Neural cell (in vitro differentiated cells): ENCODE results near the gene PIK3AP1. TPM values are rescaled to one million over a fixed set of nuclear protein-coding genes. Genes with fewer than 3 reads are reported as not detected.

Source experiments
- H2AFZ ChIP-seq: fragments of 200-600, 300-800 bp; sonication (generic), shearing (Covaris generic); 2 replicates; pipeline ENCODE4 v1.6.0; 2014; ENCODE audit warnings: low read depth, mild to moderate bottlenecking, antibody characterized with exemption, low read length, moderate library complexity
- H3F3A ChIP-seq: fragments of 200-600 bp; shearing (Covaris generic); 2 replicates; pipeline ENCODE4 v1.6.1; 2016; ENCODE audit warnings: mild to moderate bottlenecking, moderate library complexity, mixed read lengths, antibody characterized with exemption, low read length; ENCODE audit not compliant: insufficient read depth, poor library complexity, severe bottlenecking
- H3K27ac ChIP-seq: fragments of 200-600, 300-800 bp; sonication (generic), shearing (Covaris generic); 2 replicates; pipeline ENCODE4 v1.5.1; 2014; ENCODE audit warnings: mild to moderate bottlenecking, low read length, moderate library complexity
- H3K27me3 ChIP-seq: fragments of 300-800, 200-600 bp; sonication (generic), shearing (Covaris generic); 2 replicates; pipeline ENCODE4 v1.6.0; 2014; ENCODE audit warnings: mild to moderate bottlenecking, low read depth, low read length, moderate library complexity; ENCODE audit not compliant: insufficient read depth
- H3K36me3 ChIP-seq: fragments of 300-800, 200-600 bp; sonication (generic), shearing (Covaris generic); 2 replicates; pipeline ENCODE4 v1.5.1; 2014; ENCODE audit warnings: mild to moderate bottlenecking, antibody characterized with exemption, low read length, moderate library complexity; ENCODE audit not compliant: insufficient read depth
- H3K4me2 ChIP-seq: fragments of 300-800, 200-600 bp; sonication (generic), shearing (Covaris generic); 2 replicates; pipeline ENCODE4 v1.6.0; 2014; ENCODE audit warnings: mild to moderate bottlenecking, low read length
- H3K4me3 ChIP-seq: fragments of 300-800, 200-600 bp; sonication (generic), shearing (Covaris generic); 2 replicates; pipeline ENCODE4 v1.5.1; 2014; ENCODE audit warnings: mild to moderate bottlenecking, low read length, moderate library complexity
- H3K79me2 ChIP-seq: fragments of 200-600 bp; shearing (Covaris generic); replicated peaks from 2 replicates; pipeline ENCODE4 v1.6.0; 2014; ENCODE audit warnings: mild to moderate bottlenecking, low read length, moderate library complexity; ENCODE audit not compliant: insufficient read depth
- H3K9ac ChIP-seq: fragments of 300-800, 200-600 bp; sonication (generic), shearing (Covaris generic); 2 replicates; pipeline ENCODE4 v1.6.1; 2016; ENCODE audit warnings: mild to moderate bottlenecking, low read length, mixed read lengths
- H3K9me2 ChIP-seq: fragments of 200-600 bp; shearing (Covaris generic); 2 replicates; pipeline ENCODE4 v1.6.1; 2016; ENCODE audit warnings: mild to moderate bottlenecking, low read length, mixed read lengths; ENCODE audit not compliant: insufficient read depth
- H3K9me3 ChIP-seq: fragments of 200-600, 300-800 bp; sonication (generic), shearing (Covaris generic); 2 replicates; pipeline ENCODE4 v1.6.1; 2016; ENCODE audit warnings: mild to moderate bottlenecking, mixed run types, low read length, moderate library complexity, mixed read lengths
- H4K20me1 ChIP-seq: fragments of 200-600 bp; shearing (Covaris generic); 2 replicates; pipeline ENCODE4 v1.6.1; 2016; ENCODE audit warnings: mild to moderate bottlenecking, mixed run types; ENCODE audit not compliant: insufficient read depth
- CTCF ChIP-seq: fragments of 450-650 bp; IDR thresholded peaks from 2 replicates; pipeline ENCODE4 v1.5.1; 2014; ENCODE audit warnings: antibody characterized with exemption, mild to moderate bottlenecking, moderate library complexity; ENCODE audit not compliant: poor library complexity, severe bottlenecking
- EP300 ChIP-seq: fragments of 450-650 bp; conservative IDR thresholded peaks from 2 replicates; pipeline ENCODE4 v1.6.1; 2014; ENCODE audit warnings: antibody characterized with exemption, mild to moderate bottlenecking, moderate library complexity; ENCODE audit not compliant: poor library complexity, severe bottlenecking
- EZH2 ChIP-seq: fragments of 200-600, 300-800 bp; shearing (Covaris generic), sonication (generic); IDR thresholded peaks from 2 replicates; pipeline ENCODE4 v1.6.1; 2014; ENCODE audit warnings: antibody characterized with exemption, low read length, borderline replicate concordance, mild to moderate bottlenecking; ENCODE audit not compliant: insufficient read depth, poor library complexity, severe bottlenecking
- MXI1 ChIP-seq: fragments of 450-650 bp; conservative IDR thresholded peaks from 2 replicates; pipeline ENCODE4 v1.6.1; 2014; ENCODE audit warnings: antibody characterized with exemption, mild to moderate bottlenecking; ENCODE audit not compliant: poor library complexity, severe bottlenecking
- POLR2AphosphoS5 ChIP-seq: IDR thresholded peaks from 2 replicates; pipeline ENCODE4 v1.6.1; 2012
- RAD21 ChIP-seq: fragments of 450-650 bp; conservative IDR thresholded peaks from 2 replicates; pipeline ENCODE4 v1.6.1; 2014; ENCODE audit warnings: antibody characterized with exemption, mild to moderate bottlenecking, moderate library complexity
- REST ChIP-seq: IDR thresholded peaks from 2 replicates; pipeline ENCODE4 v1.6.1; 2012; ENCODE audit warnings: borderline replicate concordance
- SMC3 ChIP-seq: fragments of 450-650 bp; conservative IDR thresholded peaks from 2 replicates; pipeline ENCODE4 v1.6.1; 2014; ENCODE audit warnings: antibody characterized with exemption, mild to moderate bottlenecking, moderate library complexity; ENCODE audit not compliant: poor library complexity
- TAF1 ChIP-seq: IDR thresholded peaks from 2 replicates; pipeline ENCODE4 v1.6.1; 2012; ENCODE audit warnings: low read depth
- polyA plus RNA-seq: library from polyadenylated mRNA; depleted of rRNA; stranded (reverse); fragments of >200 nt; gene quantifications from 2 replicates; pipeline ENCODE4 v1.2.3, GENCODE V29; 2014

The PIK3AP1 gene
- polyA plus RNA-seq, 1 donor from 2014 or later, result 0.05 TPM

GRCh38 chr10:96578633-96579032 is 141.7 kb downstream of the PIK3AP1 start:
- no peak for TF ChIP-seq REST
- no peak for TF ChIP-seq MXI1
- TF ChIP-seq CTCF, result no peak
- TF ChIP-seq POLR2AphosphoS5, result no peak
- TF ChIP-seq EZH2, result no peak
- TF ChIP-seq SMC3, result no peak
- no peak for TF ChIP-seq RAD21
- TF ChIP-seq TAF1, result no peak
- no peak for TF ChIP-seq EP300
- Histone ChIP-seq H3K9me3 (no peaks in the 10 kb centered on the region), H4K20me1 (no peaks in the 10 kb centered on the region), H3K36me3 (no peaks in the 10 kb centered on the region), H3K9me2 (no peaks in the 10 kb centered on the region), H3K9ac (no peak overlapping the region), H2AFZ (no peak overlapping the region), H3K27ac (no peak overlapping the region), H3F3A (no peaks in the 10 kb centered on the region), H3K4me3 (no peak overlapping the region), H3K27me3 (no peaks in the 10 kb centered on the region), H3K79me2 (peaks cover 72% of the 10 kb centered on the region), H3K4me2 (no peak overlapping the region)

GRCh38 chr10:96578022-96578421 is 142.3 kb downstream of the PIK3AP1 start:
- no peak overlapping the region for H3K4me2 ChIP-seq
- no peaks in the 10 kb centered on the region for H3K9me3 ChIP-seq
- H3K9ac ChIP-seq, result no peak overlapping the region
- H2AFZ ChIP-seq, result no peak overlapping the region
- no peaks in the 10 kb centered on the region for H4K20me1 ChIP-seq
- no peaks in the 10 kb centered on the region for H3K9me2 ChIP-seq
- TF ChIP-seq CTCF (no peak), POLR2AphosphoS5 (no peak), REST (no peak), EP300 (no peak), RAD21 (no peak), EZH2 (no peak)
- no peak overlapping the region for H3K27ac ChIP-seq
- H3K27me3 ChIP-seq, result no peaks in the 10 kb centered on the region
- H3F3A ChIP-seq, result no peaks in the 10 kb centered on the region
- no peak overlapping the region for H3K4me3 ChIP-seq
- peaks cover 66% of the 10 kb centered on the region for H3K79me2 ChIP-seq
- no peaks in the 10 kb centered on the region for H3K36me3 ChIP-seq
